ENCODE results near the gene CUL1.
A peak's percentile ranks its signal among the peaks of the same experiment; 100 is the strongest.

Gene CUL1

GRCh38 chr7:148761499-148762278, 63.0 kb downstream of the CUL1 start:
- DNase-seq (ENCODE audit: low spot score), result no peak

- DNase-seq (ENCODE audit: low spot score), result no peak
Observed at GRCh38 chr7:148763622-148764021, 64.9 kb downstream of the CUL1 start.

GRCh38 chr7:148770004-148770403, 71.3 kb downstream of the CUL1 start:
- DNase-seq (ENCODE audit: low spot score), result no peak

GRCh38 chr7:148772297-148773089, 73.8 kb downstream of the CUL1 start:
- DNase-seq (ENCODE audit: low spot score), result peak; percentile 81

GRCh38 chr7:148773334-148773733, 74.6 kb downstream of the CUL1 start:
- no peak for DNase-seq (ENCODE audit: low spot score)

GRCh38 chr7:148774471-148774870, 75.8 kb downstream of the CUL1 start:
- no peak for DNase-seq (ENCODE audit: low spot score)

- DNase-seq (ENCODE audit: low spot score), result no peak
Observed at GRCh38 chr7:148782757-148783456, 84.2 kb downstream of the CUL1 start.

GRCh38 chr7:148783801-148784527, 85.3 kb downstream of the CUL1 start:
- no peak for DNase-seq (ENCODE audit: low spot score)

GRCh38 chr7:148787571-148788295, 89.0 kb downstream of the CUL1 start:
- DNase-seq (ENCODE audit: low spot score), result no peak

- no peak for DNase-seq (ENCODE audit: low spot score)
Observed at GRCh38 chr7:148789220-148789619, 90.5 kb downstream of the CUL1 start.

- no peak for DNase-seq (ENCODE audit: low spot score)
Observed at GRCh38 chr7:148790131-148790726, 91.5 kb downstream of the CUL1 start.

GRCh38 chr7:148790850-148791249, 92.1 kb downstream of the CUL1 start:
- DNase-seq (ENCODE audit: low spot score), result no peak

- DNase-seq (ENCODE audit: low spot score), result no peak
Observed at GRCh38 chr7:148791546-148791945, 92.8 kb downstream of the CUL1 start.

- no peak for DNase-seq (ENCODE audit: low spot score)
Observed at GRCh38 chr7:148793590-148793989, 94.9 kb downstream of the CUL1 start.

GRCh38 chr7:148794476-148794875, 95.8 kb downstream of the CUL1 start:
- no peak for DNase-seq (ENCODE audit: low spot score)

GRCh38 chr7:148796841-148797240, 98.1 kb downstream of the CUL1 start:
- DNase-seq (ENCODE audit: low spot score), result no peak

GRCh38 chr7:148799893-148800555, 101.3 kb downstream of the CUL1 start:
- no peak for DNase-seq (ENCODE audit: low spot score)

- no peak for DNase-seq (ENCODE audit: low spot score)
Observed at GRCh38 chr7:148800677-148801076, 102.0 kb downstream of the CUL1 start.

GRCh38 chr7:148802101-148802493, 103.4 kb downstream of the CUL1 start:
- no peak for DNase-seq (ENCODE audit: low spot score)

- no peak for DNase-seq (ENCODE audit: low spot score)
Observed at GRCh38 chr7:148803094-148803493, 104.4 kb downstream of the CUL1 start.
